Body of pancreas (tissue), 4 donors: ENCODE data around the gene CHFR.

Source experiments
- POLR2A ChIP-seq, 3 donors: fragments of 450-650 bp; IDR thresholded peaks; one replicate each; pipeline ENCODE4 v1.6.1; 2016; ENCODE audit warnings: antibody characterized with exemption in 3 of 3, mild to moderate bottlenecking in 2 of 3
- TF ChIP-seq, protein P1 (sequence below), 7 experiments: fragments of 450-650 bp in 4 of 7; fragments of 200-600 bp in 3 of 7; sonication (generic) in 3 of 7; IDR thresholded peaks; one replicate each; pipeline ENCODE4 v1.5.1; 2016 to 2019; ENCODE audit warnings: antibody characterized with exemption in 7 of 7

- TF ChIP-seq, protein P1, sequence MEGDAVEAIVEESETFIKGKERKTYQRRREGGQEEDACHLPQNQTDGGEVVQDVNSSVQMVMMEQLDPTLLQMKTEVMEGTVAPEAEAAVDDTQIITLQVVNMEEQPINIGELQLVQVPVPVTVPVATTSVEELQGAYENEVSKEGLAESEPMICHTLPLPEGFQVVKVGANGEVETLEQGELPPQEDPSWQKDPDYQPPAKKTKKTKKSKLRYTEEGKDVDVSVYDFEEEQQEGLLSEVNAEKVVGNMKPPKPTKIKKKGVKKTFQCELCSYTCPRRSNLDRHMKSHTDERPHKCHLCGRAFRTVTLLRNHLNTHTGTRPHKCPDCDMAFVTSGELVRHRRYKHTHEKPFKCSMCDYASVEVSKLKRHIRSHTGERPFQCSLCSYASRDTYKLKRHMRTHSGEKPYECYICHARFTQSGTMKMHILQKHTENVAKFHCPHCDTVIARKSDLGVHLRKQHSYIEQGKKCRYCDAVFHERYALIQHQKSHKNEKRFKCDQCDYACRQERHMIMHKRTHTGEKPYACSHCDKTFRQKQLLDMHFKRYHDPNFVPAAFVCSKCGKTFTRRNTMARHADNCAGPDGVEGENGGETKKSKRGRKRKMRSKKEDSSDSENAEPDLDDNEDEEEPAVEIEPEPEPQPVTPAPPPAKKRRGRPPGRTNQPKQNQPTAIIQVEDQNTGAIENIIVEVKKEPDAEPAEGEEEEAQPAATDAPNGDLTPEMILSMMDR (IDR thresholded peaks at IDR 0.05), result no peak
- no peak for TF ChIP-seq POLR2A (IDR thresholded peaks at IDR 0.05)
These were observed 39.7 kb downstream of the CHFR start for GRCh38 chr12:132847363-132848356.
